SW 1271 (cell line): ENCODE data around the gene MBLAC2.

ENCODE experiments used
- DNase-seq, 2 experiments: peaks; one replicate each; lab custom pipeline; 2025; lab: John Stamatoyannopoulos, UW

MBLAC2 gene

DNA sequence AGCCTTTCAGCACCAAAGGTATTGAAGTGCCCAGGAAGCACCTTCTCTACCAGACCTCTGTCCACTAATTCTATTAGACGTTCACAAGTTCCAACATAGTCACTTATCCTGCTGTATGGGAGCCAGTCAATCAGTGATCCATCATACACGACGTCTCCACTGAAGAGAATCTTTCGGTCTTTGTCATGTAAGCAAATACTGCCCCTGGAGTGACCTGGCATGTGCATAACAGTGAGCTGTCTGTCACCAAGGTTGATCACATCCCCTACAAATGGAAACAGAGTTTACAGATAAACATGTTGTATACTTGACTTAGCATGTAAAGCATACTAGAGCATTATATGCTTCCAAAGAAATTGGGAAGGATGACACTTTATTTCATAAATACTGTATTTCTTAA, 13.3 kb downstream of the MBLAC2 start:
- DNase-seq = no peak

- DNase-seq = no peak
Observed at GRCh38 chr5:90446961-90447360, 27.6 kb downstream of the MBLAC2 start.

DNA sequence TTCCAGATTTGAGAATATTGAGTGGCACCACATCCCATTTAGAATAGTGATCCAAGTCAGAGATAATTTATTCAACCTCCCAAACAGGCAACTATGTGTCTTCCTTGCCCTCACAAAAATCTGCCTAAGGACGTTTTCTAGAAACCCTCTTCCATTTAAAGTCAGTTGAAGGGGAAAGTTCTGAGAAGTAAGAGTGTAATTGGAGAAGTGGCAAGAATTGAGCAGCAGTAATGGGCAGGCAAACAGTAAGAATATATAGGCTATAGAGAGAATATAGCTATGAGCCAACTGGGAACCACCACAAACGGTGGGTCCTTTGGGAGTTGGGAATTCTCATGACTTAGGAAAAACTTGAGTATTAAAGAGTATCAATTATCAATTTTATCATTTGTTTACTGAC, 33.9 kb downstream of the MBLAC2 start:
- DNase-seq = no peak

- DNase-seq = no peak
Observed at GRCh38 chr5:90438100-90438499, 36.5 kb downstream of the MBLAC2 start.

- no peak for DNase-seq
Observed at GRCh38 chr5:90437663-90438062, 36.9 kb downstream of the MBLAC2 start.

DNA sequence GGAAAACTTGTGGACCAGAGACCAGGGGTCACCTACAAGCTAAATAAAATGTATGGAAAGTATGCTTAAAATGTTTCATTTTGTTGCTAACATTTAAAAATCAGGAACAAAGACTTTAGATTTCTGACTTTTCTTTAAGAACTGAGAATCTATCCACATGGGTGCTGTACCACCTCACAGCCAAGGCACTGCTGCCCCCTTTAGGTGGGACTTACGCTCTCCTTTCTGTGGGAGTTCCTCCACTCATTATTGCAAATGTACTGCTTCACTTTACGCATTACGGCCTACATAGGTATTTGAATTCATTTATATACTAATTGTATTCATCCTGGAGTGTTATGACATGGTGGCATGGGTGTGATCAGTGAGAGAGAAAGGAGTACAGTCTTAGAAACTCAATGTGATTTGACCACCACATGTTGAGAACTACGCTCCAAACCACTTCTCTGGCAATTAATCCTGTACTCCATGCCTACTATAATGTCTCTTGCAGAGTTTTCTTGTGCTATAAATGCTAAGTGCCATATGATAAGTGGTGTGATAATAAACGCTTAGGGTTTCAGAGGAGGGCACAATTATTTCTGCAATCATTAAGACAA, 40.4 kb downstream of the MBLAC2 start:
- peak in 1 of 2 experiments; percentile 58 for DNase-seq

DNA sequence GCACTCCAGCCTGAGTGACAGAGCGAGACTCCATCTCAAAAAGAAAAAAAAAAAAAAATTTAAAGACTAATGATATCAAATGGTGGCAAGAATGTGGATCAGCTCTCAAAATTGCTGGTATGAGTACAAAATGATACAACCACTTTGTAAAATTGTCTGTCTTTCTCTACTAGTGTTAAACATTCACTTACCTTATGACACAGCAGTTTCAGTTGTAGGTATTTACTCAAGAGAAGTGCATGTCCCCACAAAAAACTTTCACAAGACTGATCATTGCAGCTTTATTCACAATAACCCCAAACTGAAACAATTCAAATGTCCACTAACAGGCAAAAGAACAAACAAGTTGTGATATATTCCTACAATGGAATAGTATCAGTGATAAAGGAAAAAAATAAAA, 50.3 kb downstream of the MBLAC2 start:
- DNase-seq = no peak

DNA sequence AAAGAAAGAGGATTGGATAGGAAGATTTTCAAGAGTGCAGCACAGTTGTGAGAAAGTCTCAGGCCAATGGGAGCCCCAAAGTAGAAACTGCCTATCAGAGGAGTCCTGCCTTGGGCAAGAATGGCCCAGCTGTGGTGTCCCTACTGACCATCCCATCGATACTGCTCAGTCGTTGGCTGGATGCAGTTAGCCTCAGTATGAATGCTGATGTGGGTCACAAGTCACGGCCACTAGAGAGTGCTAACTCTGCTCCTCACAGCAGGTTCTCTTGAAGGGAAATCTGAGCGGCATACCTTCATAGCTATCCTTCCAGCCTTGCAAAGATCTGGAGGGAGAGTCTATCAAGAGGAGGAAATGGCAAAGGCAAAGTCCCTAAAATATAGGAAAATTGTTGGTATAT, 53.4 kb downstream of the MBLAC2 start:
- DNase-seq = no peak

- DNase-seq = no peak
Observed at GRCh38 chr5:90418214-90418613, 56.4 kb downstream of the MBLAC2 start.

GRCh38 chr5:90410178-90410762, 64.3 kb downstream of the MBLAC2 start:
- peak in 1 of 2 experiments; percentile 52 for DNase-seq

GRCh38 chr5:90409318-90410177, 65.0 kb downstream of the MBLAC2 start, which contains the start of gene CETN3:
Gene CETN3 (minus strand): TSS chr5:90409756. CDS start chr5:90409661, 95 bp downstream.
- peak; percentile 97 to 98 for DNase-seq

DNA sequence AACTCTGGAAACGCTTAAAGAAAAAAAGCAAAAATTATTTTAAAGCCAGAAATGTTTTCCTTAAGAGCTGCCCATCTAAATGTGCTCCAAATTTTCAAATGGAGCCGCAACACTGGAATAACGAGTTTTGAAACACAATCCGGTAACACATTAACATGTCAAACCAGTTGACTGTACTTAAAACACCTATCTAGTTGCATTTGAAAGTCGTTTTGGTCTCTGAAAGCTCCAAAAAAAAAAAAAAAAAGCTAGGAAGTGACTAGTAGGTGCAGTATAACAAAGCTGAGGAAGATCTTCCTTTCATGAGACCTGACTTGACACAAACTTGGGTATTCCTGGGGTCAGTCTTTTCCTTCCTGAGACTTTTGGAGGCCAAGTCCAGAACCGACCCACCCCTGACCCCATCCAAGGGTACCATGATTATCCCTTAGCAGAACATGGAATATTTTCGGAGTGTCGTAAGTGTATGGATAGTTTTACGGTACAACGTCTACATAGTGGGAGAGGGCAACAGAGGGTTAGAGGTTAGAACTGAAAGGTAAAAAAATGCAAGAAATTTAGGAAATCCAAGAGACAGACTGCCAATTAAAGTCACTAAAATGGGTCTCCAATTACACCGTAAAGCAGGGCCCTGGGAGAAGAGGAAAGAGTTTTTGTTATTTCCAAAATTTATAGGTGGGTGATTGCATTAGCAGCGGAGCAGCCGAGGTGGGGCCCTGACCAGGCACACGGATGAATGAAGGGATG, 65.8 kb downstream of the MBLAC2 start:
- DNase-seq = no peak
